Caco-2 (cell line): ENCODE data around the gene OR1Q1. TPM values are rescaled to one million over a fixed set of nuclear protein-coding genes. Genes with fewer than 3 reads are reported as not detected.

Source experiments
- BruUV-seq: library from RNA; stranded (reverse); fragments of 400-500 nt; replicated peaks from 2 replicates; lab custom pipeline; 2021; lab: Mats Ljungman, UMichigan
- CTCF ChIA-PET: fragments of 300-600 bp; sonication (Branson Sonifier 250); formaldehyde crosslinking; loops from one replicate; lab custom pipeline; 2022; ENCODE audit warnings: antibody characterized with exemption; lab: Charles Lee
- POLR2A ChIA-PET: fragments of 300-600 bp; sonication (Branson Sonifier 250); formaldehyde crosslinking; loops from one replicate; lab custom pipeline; 2022; ENCODE audit warnings: antibody characterized with exemption; lab: Charles Lee
- DNase-seq, 2 experiments: peaks; one replicate each; pipeline versions ENCODE4 v3.0.0 to v3.0.0-alpha.2; 2020 to 2022
- H3K27me3 ChIP-seq: replicated peaks from 2 replicates; pipeline ENCODE4 v1.6.0; 2011; ENCODE audit warnings: low read length; ENCODE audit not compliant: control insufficient read depth, insufficient read depth
- H3K36me3 ChIP-seq: 2 replicates; pipeline ENCODE4 v1.5.1; 2011; ENCODE audit warnings: low read length; ENCODE audit not compliant: control insufficient read depth, insufficient read depth
- H3K4me1 ChIP-seq: fragments of 250-450 bp; sonication (Bioruptor Pico); 2 replicates; pipeline ENCODE4 v1.5.1; 2020; ENCODE audit warnings: mild to moderate bottlenecking
- H3K4me3 ChIP-seq: 2 replicates; pipeline ENCODE4 v1.5.1; 2011; ENCODE audit warnings: low read depth, mild to moderate bottlenecking, control low read depth, low read length
- H3K9me3 ChIP-seq: fragments of 250-450 bp; sonication (Bioruptor Pico); 2 replicates; pipeline ENCODE4 v1.5.1; 2020; ENCODE audit warnings: mild to moderate bottlenecking, moderate library complexity
- H3K27ac Mint-ChIP-seq: one replicate; pipeline ENCODE4 v1.8.0; 2022; ENCODE audit warnings: mixed read lengths; ENCODE audit not compliant: unreplicated experiment
- H3K27me3 Mint-ChIP-seq: one replicate; pipeline ENCODE4 v1.8.0; 2022; ENCODE audit warnings: mixed read lengths; ENCODE audit not compliant: insufficient read depth, unreplicated experiment
- H3K36me3 Mint-ChIP-seq: one replicate; pipeline ENCODE4 v1.8.0; 2022; ENCODE audit warnings: mild to moderate bottlenecking, mixed read lengths; ENCODE audit not compliant: insufficient read depth, unreplicated experiment
- H3K4me1 Mint-ChIP-seq: one replicate; pipeline ENCODE4 v1.8.0; 2022; ENCODE audit warnings: low read depth, mixed read lengths; ENCODE audit not compliant: unreplicated experiment
- H3K4me3 Mint-ChIP-seq: one replicate; pipeline ENCODE4 v1.8.0; 2022; ENCODE audit warnings: mild to moderate bottlenecking, moderate library complexity, mixed read lengths; ENCODE audit not compliant: unreplicated experiment
- H3K9me3 Mint-ChIP-seq: one replicate; pipeline ENCODE4 v1.8.0; 2022; ENCODE audit warnings: mixed read lengths; ENCODE audit not compliant: unreplicated experiment
- CTCF ChIP-seq, 2 experiments: fragments of 200-600 bp in 1 of 2; IDR thresholded peaks; 1 replicate in 1 of 2; 2 replicates in 1 of 2; pipeline versions ENCODE4 v1.5.1 to v1.8.0; 2011 to 2022; ENCODE audit warnings: antibody characterized with exemption in 1 of 2, control low read depth in 1 of 2, inconsistent platforms in 1 of 2, low read depth in 1 of 2, low read length in 1 of 2, mild to moderate bottlenecking in 1 of 2, moderate library complexity in 1 of 2; ENCODE audit not compliant: insufficient read depth in 1 of 2, severe bottlenecking in 1 of 2, unreplicated experiment in 1 of 2
- intact Hi-C: fragments of 100-400 bp; cut with micrococcal nuclease; formaldehyde crosslinking; loops from one replicate; pipeline ENCODE4 v1.10.0; 2022; ENCODE audit not compliant: unreplicated experiment
- total RNA-seq: library from RNA; stranded (reverse); gene quantifications from 2 replicates; pipeline ENCODE4 v1.2.3, GENCODE V29; 2022

The OR1Q1 gene
- total RNA-seq, 1 experiment from 2014 or later = not detected

- H3K9me3 ChIP-seq = no peaks in the 10 kb centered on the region
- CTCF ChIA-PET = no interaction called here
- H3K4me3 Mint-ChIP-seq = no peak overlapping the region
These were observed 27.7 kb downstream of the OR1Q1 start for GRCh38 chr9:122642226-122642625.

GRCh38 chr9:122656378-122656777, 41.8 kb downstream of the OR1Q1 start:
- no TSS peak for BruUV-seq
- no peak overlapping the region for H3K4me3 Mint-ChIP-seq
- intact Hi-C loops = no loop called here
- H3K27ac Mint-ChIP-seq = no peak overlapping the region
- Histone ChIP-seq H3K4me1 (no peaks in the 10 kb centered on the region), H3K4me3 (no peak overlapping the region), H3K36me3 (no peaks in the 10 kb centered on the region), H3K9me3 (no peaks in the 10 kb centered on the region), H3K27me3 (no peaks in the 10 kb centered on the region)
- DNase-seq = no peak
- ChIA-PET CTCF (no interaction called here), POLR2A (no interaction called here)
- TF ChIP-seq CTCF (IDR thresholded peaks at IDR 0.05; ENCODE audit: insufficient read depth in 1 of 2, low read depth in 1 of 2, low read length in 1 of 2, severe bottlenecking in 1 of 2, unreplicated experiment in 1 of 2) = no peak
- no peaks in the 10 kb centered on the region for H3K4me1 Mint-ChIP-seq
- H3K36me3 Mint-ChIP-seq = no peaks in the 10 kb centered on the region
- H3K9me3 Mint-ChIP-seq = no peaks in the 10 kb centered on the region
- peaks cover under 1% of the 10 kb centered on the region for H3K27me3 Mint-ChIP-seq

More at GRCh38 chr9:122642226-122642625, 27.7 kb downstream of the OR1Q1 start:
- no peaks in the 10 kb centered on the region for H3K4me1 Mint-ChIP-seq
- no peaks in the 10 kb centered on the region for H3K9me3 Mint-ChIP-seq
- Histone ChIP-seq H3K27me3 (no peaks in the 10 kb centered on the region), H3K36me3 (no peaks in the 10 kb centered on the region), H3K4me3 (no peak overlapping the region), H3K4me1 (no peaks in the 10 kb centered on the region)
- peak; percentile 26 to 36 for DNase-seq
- POLR2A ChIA-PET = no interaction called here
- intact Hi-C loops = no loop called here
- peaks cover 15% of the 10 kb centered on the region for H3K27me3 Mint-ChIP-seq
- H3K27ac Mint-ChIP-seq = no peak overlapping the region
- H3K36me3 Mint-ChIP-seq = peaks cover 4% of the 10 kb centered on the region
- TF ChIP-seq CTCF (IDR thresholded peaks at IDR 0.05; ENCODE audit: insufficient read depth in 1 of 2, low read depth in 1 of 2, low read length in 1 of 2, severe bottlenecking in 1 of 2, unreplicated experiment in 1 of 2) = no peak
- no TSS peak for BruUV-seq

- intact Hi-C loops = no loop called here
- H3K4me3 Mint-ChIP-seq = no peak within 1 kb of the TSS
- no peaks in the 10 kb centered on the region for H3K4me1 Mint-ChIP-seq
- no peaks in the 10 kb centered on the region for H3K36me3 Mint-ChIP-seq
- ChIA-PET POLR2A (no interaction called here), CTCF (no interaction called here)
- H3K4me3 ChIP-seq = no peak within 1 kb of the TSS
- BruUV-seq = no TSS peak
- H3K27ac Mint-ChIP-seq = no peak within 1 kb of the TSS
- no peaks in the 10 kb centered on the region for H3K9me3 Mint-ChIP-seq
- no peaks in the 10 kb centered on the region for H3K27me3 ChIP-seq
- TF ChIP-seq CTCF (IDR thresholded peaks at IDR 0.05; ENCODE audit: insufficient read depth in 1 of 2, low read depth in 1 of 2, low read length in 1 of 2, severe bottlenecking in 1 of 2, unreplicated experiment in 1 of 2) = no peak
- no peaks in the 10 kb centered on the region for H3K9me3 ChIP-seq
- no peak for DNase-seq
- H3K36me3 ChIP-seq = no peaks in the 10 kb centered on the region
- H3K4me1 ChIP-seq = 0 out of 2 replicates have a peak, but pooled peaks cover under 1% of the 10 kb centered on the region
- H3K27me3 Mint-ChIP-seq = no peaks in the 10 kb centered on the region
These were observed 43.0 kb downstream of the OR1Q1 start, which contains the start of gene OR1B1 for GRCh38 chr9:122657527-122657926. TSS of gene OR1B1 (minus strand) at chr9:122657627.
